Astrocyte (in vitro differentiated cells and primary cell): ENCODE results near the gene SLIT3. TPM values are rescaled to one million over a fixed set of nuclear protein-coding genes. Genes with fewer than 3 reads are reported as not detected.

Experiments used
- DNase-seq: peaks from one replicate; pipeline ENCODE4 v3.0.0-alpha.2; 2010; ENCODE audit warnings: low read depth
- FAIRE-seq: peaks from 2 replicates; lab custom pipeline; 2011; peaks lifted over from hg19 to GRCh38; lab: Jason Lieb, UNC
- H2AFZ ChIP-seq: 2 replicates; pipeline ENCODE4 v1.6.0; 2012; ENCODE audit warnings: low read depth, low read length, inconsistent platforms
- H3K27ac ChIP-seq: 2 replicates; pipeline ENCODE4 v1.5.1; 2011; ENCODE audit warnings: low read depth, low read length, inconsistent platforms
- H3K27me3 ChIP-seq: 2 replicates; pipeline ENCODE4 v1.6.0; 2011; ENCODE audit warnings: low read length, inconsistent platforms; ENCODE audit not compliant: insufficient read depth
- H3K36me3 ChIP-seq: 2 replicates; pipeline ENCODE4 v1.5.1; 2011; ENCODE audit warnings: low read length, inconsistent platforms; ENCODE audit not compliant: insufficient read depth
- H3K4me1 ChIP-seq: 2 replicates; pipeline ENCODE4 v1.5.1; 2011; ENCODE audit warnings: low read length, inconsistent platforms; ENCODE audit not compliant: insufficient read depth
- H3K4me2 ChIP-seq: 2 replicates; pipeline ENCODE4 v1.6.0; 2012; ENCODE audit warnings: low read length, inconsistent platforms
- H3K4me3 ChIP-seq: 2 replicates; pipeline ENCODE4 v1.5.1; 2011; ENCODE audit warnings: low read depth, mild to moderate bottlenecking, low read length, inconsistent platforms; ENCODE audit not compliant: insufficient read depth
- H3K79me2 ChIP-seq: 2 replicates; pipeline ENCODE4 v1.6.0; 2012; ENCODE audit warnings: mild to moderate bottlenecking, low read length, inconsistent platforms; ENCODE audit not compliant: insufficient read depth
- H3K9ac ChIP-seq: 2 replicates; pipeline ENCODE4 v1.6.0; 2012; ENCODE audit warnings: mild to moderate bottlenecking, low read length, inconsistent platforms
- H3K9me3 ChIP-seq: 2 replicates; pipeline ENCODE4 v1.5.1; 2012; ENCODE audit warnings: low read depth, mild to moderate bottlenecking, low read length, inconsistent platforms; ENCODE audit not compliant: insufficient read depth
- H4K20me1 ChIP-seq: 2 replicates; pipeline ENCODE4 v1.6.0; 2012; ENCODE audit warnings: low read length, inconsistent platforms; ENCODE audit not compliant: insufficient read depth
- H3K27ac Mint-ChIP-seq: one replicate; pipeline ENCODE4 v1.8.0; 2021; ENCODE audit warnings: mild to moderate bottlenecking, mixed read lengths; ENCODE audit not compliant: unreplicated experiment
- H3K27me3 Mint-ChIP-seq: one replicate; pipeline ENCODE4 v1.8.0; 2021; ENCODE audit warnings: low read depth, mixed read lengths; ENCODE audit not compliant: unreplicated experiment
- H3K36me3 Mint-ChIP-seq: one replicate; pipeline ENCODE4 v1.8.0; 2021; ENCODE audit warnings: low read depth, mixed read lengths; ENCODE audit not compliant: unreplicated experiment
- H3K4me1 Mint-ChIP-seq: one replicate; pipeline ENCODE4 v1.8.0; 2021; ENCODE audit warnings: low read depth, mixed read lengths; ENCODE audit not compliant: unreplicated experiment
- H3K4me3 Mint-ChIP-seq: one replicate; pipeline ENCODE4 v1.8.0; 2021; ENCODE audit warnings: mild to moderate bottlenecking, moderate library complexity, mixed read lengths; ENCODE audit not compliant: unreplicated experiment
- H3K9me3 Mint-ChIP-seq: one replicate; pipeline ENCODE4 v1.8.0; 2021; ENCODE audit warnings: mild to moderate bottlenecking, mixed read lengths; ENCODE audit not compliant: unreplicated experiment
- EZH2 ChIP-seq: IDR thresholded peaks from 2 replicates; pipeline ENCODE4 v1.6.1; 2012; ENCODE audit warnings: mild to moderate bottlenecking, low read length, inconsistent platforms; ENCODE audit not compliant: insufficient read depth
- total RNA-seq: library from RNA; stranded (reverse); gene quantifications from 2 replicates; pipeline ENCODE4 v1.2.1, GENCODE V29; 2021
- TF ChIP-seq, protein P1 (sequence below): IDR thresholded peaks from 2 replicates; pipeline ENCODE4 v1.5.1; 2011; ENCODE audit warnings: low read depth, mild to moderate bottlenecking, inconsistent platforms, low read length, moderate library complexity; ENCODE audit not compliant: insufficient read depth

SLIT3 gene
- total RNA-seq, 1 donor from 2014 or later, result 20.7 TPM

DNA sequence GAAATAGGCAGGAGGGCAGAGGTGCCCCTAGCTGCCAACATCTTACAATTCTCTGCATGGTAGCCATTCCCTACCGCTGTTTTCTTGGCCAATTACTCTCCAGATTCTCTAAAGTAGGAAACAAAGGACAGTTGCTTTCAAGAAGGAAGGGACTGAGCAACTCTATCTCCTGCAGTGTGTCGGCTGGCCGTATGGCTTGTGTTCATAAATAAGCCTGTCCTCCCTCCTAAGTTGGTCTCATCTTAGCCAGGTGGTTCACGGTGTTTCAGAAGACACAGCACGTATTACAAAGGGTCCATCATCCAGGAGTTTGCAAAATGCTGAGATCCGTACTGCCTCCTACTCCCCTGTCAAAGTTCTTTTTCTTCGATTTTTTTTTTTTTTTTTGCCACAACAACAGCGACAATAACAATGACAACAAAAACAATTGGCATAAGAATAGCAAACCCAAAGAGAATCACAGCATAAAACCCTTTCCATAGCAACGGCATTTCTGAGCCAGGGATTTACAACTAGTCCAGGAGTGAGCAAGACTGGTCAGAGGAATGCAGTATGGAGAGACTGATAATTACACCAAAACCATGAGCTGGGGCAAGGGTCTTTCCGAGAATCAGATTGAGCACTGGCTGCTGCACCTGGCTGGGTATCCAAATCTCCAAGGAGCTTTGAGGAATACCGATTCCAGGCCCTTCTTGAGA is 212.8 kb downstream of the SLIT3 start:
- H3K9me3 Mint-ChIP-seq, result peaks cover 8% of the 10 kb centered on the region
- peaks cover 4% of the 10 kb centered on the region for H3K36me3 Mint-ChIP-seq
- H3K27me3 ChIP-seq, result no peaks in the 10 kb centered on the region
- no peaks in the 10 kb centered on the region for H3K27me3 Mint-ChIP-seq
- no peaks in the 10 kb centered on the region for H3K79me2 ChIP-seq
- no peak overlapping the region for H2AFZ ChIP-seq
- DNase-seq, result no peak
- peaks cover 5% of the 10 kb centered on the region for H3K9me3 ChIP-seq
- H3K4me2 ChIP-seq, result no peak overlapping the region
- FAIRE-seq, result no peak
- H3K4me1 ChIP-seq, result no peaks in the 10 kb centered on the region
- no peaks in the 10 kb centered on the region for H4K20me1 ChIP-seq
- no peaks in the 10 kb centered on the region for H3K4me1 Mint-ChIP-seq
- H3K9ac ChIP-seq, result no peak overlapping the region
- H3K27ac ChIP-seq, result no peak overlapping the region
- H3K4me3 Mint-ChIP-seq, result no peak overlapping the region
- TF ChIP-seq, protein P1, sequence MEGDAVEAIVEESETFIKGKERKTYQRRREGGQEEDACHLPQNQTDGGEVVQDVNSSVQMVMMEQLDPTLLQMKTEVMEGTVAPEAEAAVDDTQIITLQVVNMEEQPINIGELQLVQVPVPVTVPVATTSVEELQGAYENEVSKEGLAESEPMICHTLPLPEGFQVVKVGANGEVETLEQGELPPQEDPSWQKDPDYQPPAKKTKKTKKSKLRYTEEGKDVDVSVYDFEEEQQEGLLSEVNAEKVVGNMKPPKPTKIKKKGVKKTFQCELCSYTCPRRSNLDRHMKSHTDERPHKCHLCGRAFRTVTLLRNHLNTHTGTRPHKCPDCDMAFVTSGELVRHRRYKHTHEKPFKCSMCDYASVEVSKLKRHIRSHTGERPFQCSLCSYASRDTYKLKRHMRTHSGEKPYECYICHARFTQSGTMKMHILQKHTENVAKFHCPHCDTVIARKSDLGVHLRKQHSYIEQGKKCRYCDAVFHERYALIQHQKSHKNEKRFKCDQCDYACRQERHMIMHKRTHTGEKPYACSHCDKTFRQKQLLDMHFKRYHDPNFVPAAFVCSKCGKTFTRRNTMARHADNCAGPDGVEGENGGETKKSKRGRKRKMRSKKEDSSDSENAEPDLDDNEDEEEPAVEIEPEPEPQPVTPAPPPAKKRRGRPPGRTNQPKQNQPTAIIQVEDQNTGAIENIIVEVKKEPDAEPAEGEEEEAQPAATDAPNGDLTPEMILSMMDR, result no peak
- no peak for TF ChIP-seq EZH2
- H3K27ac Mint-ChIP-seq, result no peak overlapping the region
- H3K36me3 ChIP-seq, result no peaks in the 10 kb centered on the region
- no peak overlapping the region for H3K4me3 ChIP-seq

DNA sequence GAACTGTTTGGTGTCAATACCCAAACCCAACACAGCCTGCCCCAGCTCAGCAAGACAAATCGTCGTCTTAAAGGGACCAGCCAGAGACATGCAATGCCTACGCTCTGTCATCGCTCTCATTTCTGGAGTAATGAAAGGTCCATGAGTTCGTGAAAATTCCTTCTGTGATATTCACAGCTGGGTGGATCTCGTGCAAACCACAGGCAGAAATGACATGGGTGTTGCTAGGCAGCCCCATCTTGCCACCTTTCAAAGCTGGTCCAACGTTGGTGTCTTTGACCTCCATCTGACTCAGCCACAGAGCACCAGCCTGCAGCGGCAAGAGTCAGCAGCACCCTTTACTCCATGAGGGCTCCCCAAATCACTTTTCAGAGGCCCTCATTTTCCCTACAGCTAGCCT is 215.3 kb downstream of the SLIT3 start:
- H3K9me3 Mint-ChIP-seq, result peaks cover 8% of the 10 kb centered on the region
- Histone ChIP-seq H3K4me2 (no peak overlapping the region), H3K4me3 (no peak overlapping the region), H3K9me3 (peaks cover 3% of the 10 kb centered on the region), H3K36me3 (no peaks in the 10 kb centered on the region), H2AFZ (no peak overlapping the region), H3K79me2 (no peaks in the 10 kb centered on the region), H3K27me3 (no peaks in the 10 kb centered on the region), H3K27ac (no peak overlapping the region), H3K4me1 (no peaks in the 10 kb centered on the region), H4K20me1 (no peaks in the 10 kb centered on the region), H3K9ac (no peak overlapping the region)
- TF ChIP-seq, protein P1, result no peak
- TF ChIP-seq EZH2, result no peak
- no peak overlapping the region for H3K4me3 Mint-ChIP-seq
- no peak for DNase-seq
- no peaks in the 10 kb centered on the region for H3K4me1 Mint-ChIP-seq
- H3K27me3 Mint-ChIP-seq, result no peaks in the 10 kb centered on the region
- no peak for FAIRE-seq
- no peak overlapping the region for H3K27ac Mint-ChIP-seq
- H3K36me3 Mint-ChIP-seq, result peaks cover 4% of the 10 kb centered on the region

DNA sequence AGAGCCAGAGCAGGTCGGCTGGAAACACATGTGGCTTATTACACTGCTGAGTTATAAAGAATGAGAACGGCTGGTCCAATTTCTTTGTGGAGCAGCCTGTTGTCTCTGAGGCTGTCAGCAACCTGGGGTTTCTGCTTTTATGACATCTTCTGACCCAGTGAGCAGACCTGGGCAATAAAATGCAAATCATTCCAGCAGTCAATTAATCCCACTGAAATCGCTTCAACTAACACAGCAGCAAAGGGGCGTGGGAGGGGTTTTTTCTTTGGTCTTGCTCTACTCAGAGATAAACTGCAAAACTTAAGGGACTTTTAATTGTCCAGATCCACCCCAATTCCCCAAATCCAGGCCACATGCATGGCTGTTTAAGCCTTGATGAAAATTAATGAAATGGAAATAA is 215.7 kb downstream of the SLIT3 start:
- DNase-seq, result no peak
- Histone ChIP-seq H3K4me3 (no peak overlapping the region), H3K4me1 (no peaks in the 10 kb centered on the region), H3K9me3 (no peaks in the 10 kb centered on the region), H3K36me3 (no peaks in the 10 kb centered on the region), H4K20me1 (no peaks in the 10 kb centered on the region), H3K4me2 (no peak overlapping the region), H3K27me3 (no peaks in the 10 kb centered on the region), H3K79me2 (no peaks in the 10 kb centered on the region), H3K9ac (no peak overlapping the region), H3K27ac (no peak overlapping the region), H2AFZ (no peak overlapping the region)
- Mint-ChIP-seq H3K36me3 (peaks cover 3% of the 10 kb centered on the region), H3K4me1 (no peaks in the 10 kb centered on the region), H3K27ac (no peak overlapping the region), H3K4me3 (no peak overlapping the region), H3K27me3 (no peaks in the 10 kb centered on the region), H3K9me3 (peaks cover 7% of the 10 kb centered on the region)
- FAIRE-seq, result no peak
- TF ChIP-seq, protein P1, result no peak
